K562 (cell line): ENCODE measurements around the gene PRSS22. TPM values are rescaled to one million over a fixed set of nuclear protein-coding genes. Genes with fewer than 3 reads are reported as not detected.

Experiments used
- ATAC-seq: fragments of 200-7000 bp; cut with Tn5 transposase; 3 replicates; pipeline ENCODE4 v1.9.1; 2020; ENCODE audit warnings: moderate library complexity
- BruUV-seq: library from RNA; stranded (reverse); fragments of 400-500 nt; replicated peaks from 2 replicates; lab custom pipeline; 2021; lab: Mats Ljungman, UMichigan
- CTCF ChIA-PET: fragments of 300-600 bp; formaldehyde crosslinking; extraction: SDS; loops from one replicate; lab custom pipeline; 2021; ENCODE audit warnings: low intra/inter-chr PET ratio; lab: Yijun Ruan, JAX
- POLR2A ChIA-PET: fragments of 300-600, 350-650 bp; sonication (Branson Sonifier 250); formaldehyde crosslinking; extraction: SDS; loops from one replicate; lab custom pipeline; 2021; ENCODE audit warnings: antibody characterized with exemption, inconsistent platforms; lab: Yijun Ruan, JAX
- DNase-seq, 4 experiments: peaks; one replicate each; pipeline versions ENCODE4 v3.0.0 to v3.0.0-alpha.2; 2011 to 2018; ENCODE audit warnings: low spot score in 3 of 4, mixed read lengths in 3 of 4; ENCODE audit errors: extremely low read depth in 1 of 4
- FAIRE-seq: peaks from 2 replicates; lab custom pipeline; 2011; peaks lifted over from hg19 to GRCh38; lab: Jason Lieb, UNC
- H2AFZ ChIP-seq: 2 replicates; pipeline ENCODE4 v1.6.0; 2011; ENCODE audit warnings: low read depth, low read length, control low read depth, inconsistent platforms
- H3K27ac ChIP-seq: fragments of 200-600 bp; 3 replicates; pipeline ENCODE4 v1.8.0; 2011; ENCODE audit warnings: low read depth, mild to moderate bottlenecking, control low read depth, inconsistent platforms, low read length, moderate library complexity, mixed read lengths; ENCODE audit errors: extremely low read depth
- H3K27me3 ChIP-seq, 2 experiments: fragments of 300-600 bp in 1 of 2; 2 replicates in 1 of 2; 3 replicates in 1 of 2; pipeline versions ENCODE4 v1.6.0 to v1.8.0; 2011; ENCODE audit warnings: inconsistent platforms in 2 of 2, low read length in 2 of 2, mild to moderate bottlenecking in 1 of 2, mixed read lengths in 1 of 2, moderate library complexity in 1 of 2; ENCODE audit not compliant: control insufficient read depth in 2 of 2, insufficient read depth in 2 of 2
- H3K36me3 ChIP-seq: fragments of 300-600 bp; 3 replicates; pipeline ENCODE4 v1.8.0; 2011; ENCODE audit warnings: mild to moderate bottlenecking, low read length, inconsistent platforms; ENCODE audit not compliant: control insufficient read depth, insufficient read depth
- H3K4me1 ChIP-seq, 2 experiments: fragments of 200-600 bp in 1 of 2; replicated peaks in 1 of 2; 2 replicates in 1 of 2; 3 replicates in 1 of 2; pipeline versions ENCODE4 v1.5.1 to v1.8.0; 2011; ENCODE audit warnings: inconsistent platforms in 2 of 2, low read length in 2 of 2, mild to moderate bottlenecking in 1 of 2, mixed read lengths in 1 of 2, moderate library complexity in 1 of 2; ENCODE audit not compliant: control insufficient read depth in 2 of 2, insufficient read depth in 2 of 2
- H3K4me2 ChIP-seq: 2 replicates; pipeline ENCODE4 v1.6.1; 2011; ENCODE audit warnings: low read length, control low read depth, inconsistent platforms, mixed read lengths; ENCODE audit not compliant: insufficient read depth
- H3K4me3 ChIP-seq: fragments of 200-600 bp; sonication (generic), shearing (Covaris generic); 2 replicates; pipeline ENCODE4 v1.5.1; 2016; ENCODE audit warnings: control low read depth, inconsistent platforms
- H3K79me2 ChIP-seq: fragments of 200-600 bp; 3 replicates; pipeline ENCODE4 v1.8.0; 2011; ENCODE audit warnings: low read length, inconsistent platforms; ENCODE audit not compliant: control insufficient read depth, insufficient read depth
- H3K9ac ChIP-seq, 2 experiments: 2 replicates each; pipeline versions ENCODE4 v1.6.0 to v1.6.1; 2011; ENCODE audit warnings: low read depth in 2 of 2, low read length in 2 of 2, control low read depth in 1 of 2, inconsistent platforms in 1 of 2, mild to moderate bottlenecking in 1 of 2, mixed read lengths in 1 of 2; ENCODE audit not compliant: insufficient read depth in 1 of 2
- H3K9me1 ChIP-seq: one replicate; pipeline ENCODE4 v1.6.0; 2011; ENCODE audit warnings: inconsistent platforms, mild to moderate bottlenecking, low read length, moderate library complexity; ENCODE audit not compliant: control insufficient read depth, insufficient read depth
- H3K9me3 ChIP-seq: replicated peaks from 2 replicates; pipeline ENCODE4 v1.5.1; 2011; ENCODE audit warnings: low read depth, low read length, inconsistent platforms; ENCODE audit not compliant: control insufficient read depth, insufficient read depth
- H4K20me1 ChIP-seq: replicated peaks from 2 replicates; pipeline ENCODE4 v1.6.1; 2011; ENCODE audit warnings: low read length, inconsistent platforms, mixed read lengths; ENCODE audit not compliant: control insufficient read depth, insufficient read depth
- ADNP ChIP-seq: fragments of 200-800 bp; sonication (Bioruptor generic); IDR thresholded peaks from 2 replicates; pipeline ENCODE4 v1.6.1; 2016; ENCODE audit warnings: missing genetic modification characterization, missing compliant biosample characterization
- BCOR ChIP-seq: fragments of 450-650 bp; IDR thresholded peaks from 2 replicates; pipeline ENCODE4 v1.6.1; 2016
- CEBPB ChIP-seq: fragments of 450-650 bp; IDR thresholded peaks from 2 replicates; pipeline ENCODE4 v1.6.1; 2016; ENCODE audit warnings: missing genetic modification characterization, missing compliant biosample characterization
- FIP1L1 ChIP-seq: fragments of 200-400 bp; formaldehyde crosslinking; IDR thresholded peaks from 2 replicates; pipeline ENCODE4 v1.6.1; 2018; ENCODE audit warnings: mild to moderate bottlenecking, low read depth, low read length; ENCODE audit not compliant: poor library complexity, severe bottlenecking
- HDAC6 ChIP-seq: IDR thresholded peaks from 2 replicates; pipeline ENCODE4 v1.6.1; 2012; ENCODE audit warnings: low read depth, mild to moderate bottlenecking, control low read depth, inconsistent platforms, low read length, moderate library complexity
- HOMEZ ChIP-seq: fragments of 250-450 bp; sonication (Bioruptor Pico); IDR thresholded peaks from 2 replicates; pipeline ENCODE4 v1.4.0; 2020; ENCODE audit warnings: mild to moderate bottlenecking, moderate library complexity
- KDM1A ChIP-seq, 2 experiments: fragments of 450-650 bp; IDR thresholded peaks; 2 replicates each; pipeline ENCODE4 v1.6.1; 2016; ENCODE audit warnings: mild to moderate bottlenecking in 2 of 2
- KLF6 ChIP-seq: fragments of 250-450 bp; sonication (Bioruptor Pico); IDR thresholded peaks from 2 replicates; pipeline ENCODE4 v1.4.0; 2020; ENCODE audit warnings: mild to moderate bottlenecking, moderate library complexity, borderline replicate concordance
- POLR2G ChIP-seq: fragments of 200-400 bp; formaldehyde crosslinking; IDR thresholded peaks from 2 replicates; pipeline ENCODE4 v1.6.1; 2017; ENCODE audit warnings: low read depth, mild to moderate bottlenecking, antibody characterized with exemption, low read length, moderate library complexity
- SIN3A ChIP-seq, 2 experiments: fragments of 150-350 bp in 1 of 2; IDR thresholded peaks; 2 replicates each; pipeline ENCODE4 v1.6.1; 2011 to 2016; ENCODE audit warnings: borderline replicate concordance in 2 of 2, low read depth in 2 of 2, low read length in 2 of 2, mild to moderate bottlenecking in 2 of 2, moderate library complexity in 2 of 2; ENCODE audit not compliant: control insufficient read depth in 1 of 2
- ZNF253 ChIP-seq: fragments of 250-450 bp; sonication (Bioruptor Pico); conservative IDR thresholded peaks from 2 replicates; pipeline ENCODE4 v1.6.1; 2021; ENCODE audit warnings: mild to moderate bottlenecking
- WGBS: fragments of 100-300 bp; shearing (Covaris generic); methylation state at CpG from one replicate; pipeline ENCODE4 v1.1.6; 2016; ENCODE audit warnings: low coverage, mixed read lengths; ENCODE audit not compliant: insufficient coverage; ENCODE audit errors: missing lambda C conversion rate; 5-methylcytosine and 5-hydroxymethylcytosine counted together
- in situ Hi-C: fragments of 300-500 bp; cut with MboI; formaldehyde crosslinking; loops from 4 replicates; pipeline ENCODE4 v1.15.0; 2018; ENCODE audit warnings: inconsistent platforms, mixed read lengths
- intact Hi-C: fragments of 100-400 bp; cut with micrococcal nuclease; formaldehyde crosslinking; loops from 2 replicates; pipeline ENCODE4 v1.14.2; 2022
- polyA plus RNA-seq, 8 experiments: library from polyadenylated mRNA; depleted of rRNA in 4 of 8; stranded (reverse) in 5 of 8; unstranded in 3 of 8; fragments of >200 nt; fragmentation: Nextera tagmentation in 2 of 8; fragmentation: Illumina TruSeq in 1 of 8; extraction: Ambion mirVana in 2 of 8; extraction: Trizol in 1 of 8; gene quantifications; 2 replicates each; pipeline versions ENCODE4 v1.2.1 to v1.2.3, GENCODE V29; 2011 to 2014; ENCODE audit warnings: inconsistent platforms in 1 of 8, missing spikeins in 1 of 8
- total RNA-seq, 7 experiments: library from RNA; depleted of rRNA in 6 of 7; stranded (reverse); fragments of >200 nt in 6 of 7; fragmentation: Illumina TruSeq in 2 of 7; extraction: Trizol in 2 of 7; gene quantifications; 2 replicates each; pipeline versions ENCODE4 v1.2.1 to v1.2.3, GENCODE V29; 2011 to 2021; ENCODE audit warnings: low replicate concordance in 1 of 7

Gene PRSS22
- total and polyA plus RNA-seq, 9 of the 15 experiments (the other 6 are each of a cell fraction or from before 2014, with no cell fraction given), result 0.13 to 0.42 TPM; not detected in 7

DNA sequence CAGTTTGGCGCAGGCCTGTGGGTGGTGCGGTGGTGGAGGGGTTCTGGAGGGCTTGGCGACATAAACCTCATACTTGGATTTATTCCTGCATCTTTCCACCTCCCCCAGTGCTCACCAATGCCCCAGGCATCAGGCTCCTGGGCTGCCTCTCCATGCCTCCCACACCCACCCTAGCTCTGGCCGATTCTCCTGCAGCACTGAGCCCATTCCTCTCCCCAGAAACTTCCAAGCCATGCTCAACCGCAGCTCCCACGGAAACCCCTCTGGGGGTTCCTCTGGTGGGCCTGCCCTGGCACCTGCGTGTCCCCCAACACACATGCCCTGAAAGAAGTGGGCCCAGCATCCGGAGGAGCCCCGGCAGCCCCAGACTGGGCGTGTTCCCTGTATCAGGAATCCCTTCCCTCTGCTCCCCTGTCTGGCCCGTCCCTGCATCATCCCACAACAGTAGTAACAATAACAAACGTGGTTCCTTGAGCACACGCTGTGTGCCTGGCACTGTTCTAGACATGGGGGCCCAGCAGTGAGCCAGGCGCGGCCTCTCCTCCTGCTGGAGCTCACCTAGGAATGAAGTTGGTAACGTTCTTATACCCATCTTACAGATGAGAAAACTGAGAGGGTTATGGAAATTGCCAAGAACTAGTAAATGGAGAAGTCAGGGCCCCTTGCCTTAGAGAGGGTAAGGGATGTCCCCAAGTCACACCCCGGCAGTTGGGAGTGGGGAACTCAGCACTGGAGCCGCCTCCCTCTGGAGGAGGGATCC lies 38.6 kb downstream of the PRSS22 start:
- in situ Hi-C loops, result no loop called here
- H3K36me3 ChIP-seq, result peaks cover 32% of the 10 kb centered on the region; the same call in 2 of the 3 replicates
- no peaks in the 10 kb centered on the region for H3K9me1 ChIP-seq
- peaks cover 8 to 57% of the 10 kb centered on the region in 2 experiments; a peak in 4 of 5 replicates for H3K4me1 ChIP-seq
- FAIRE-seq, result no peak
- no peaks in the 10 kb centered on the region for H3K9me3 ChIP-seq
- H3K9ac ChIP-seq, result peak overlapping the region in 1 of 2 experiments; percentile 99; a peak in 2 of 4 replicates
- H3K4me2 ChIP-seq, result no peak overlapping the region
- CTCF ChIA-PET, result no interaction called here
- TF ChIP-seq CEBPB (tag) (no peak), KLF6 (CRISPR knock-in tag) (no peak), BCOR (peak; percentile 38; the same call in 1 of the 2 replicates), SIN3A (IDR thresholded peaks at IDR 0.05; ENCODE audit: borderline replicate concordance in 2 of 2, control insufficient read depth in 1 of 2, low read depth in 2 of 2, low read length in 2 of 2) (no peak), POLR2G (0 out of 2 replicates have a peak, but pooled peaks have one; percentile 24), KDM1A (IDR thresholded peaks at IDR 0.05) (peak in 1 of 2 experiments; percentile 58; a peak in 2 of 4 replicates), ADNP (tag) (peak; percentile 62), HOMEZ (CRISPR knock-in tag) (no peak), FIP1L1 (no peak), HDAC6 (no peak), ZNF253 (CRISPR knock-in tag) (no peak)
- TF ChIP-seq, all 486 proteins: peak for 4
- H3K27ac ChIP-seq, result no peak overlapping the region
- H4K20me1 ChIP-seq, result no peaks in the 10 kb centered on the region
- POLR2A ChIA-PET, result interaction anchor here (0.6 to 1.2 kb wide), 2 partner anchors 137 to 1874 kb away, joined by 3 to 4 read pairs; partner anchors contain the start of genes KCTD5 and NUDT16L1
- peaks cover 28% of the 10 kb centered on the region for H3K79me2 ChIP-seq
- intact Hi-C loops, result loop anchor here (5.0 kb wide), 1 partner anchor 42 kb away; the partner anchor contains the start of gene ELOB
- H3K27me3 ChIP-seq, result no peaks in the 10 kb centered on the region
- ATAC-seq (no peak), DNase-seq (no peak)
- H3K4me3 ChIP-seq, result no peak overlapping the region
- WGBS, result 89% methylated on average over 18 of the region's 18 CpGs
- no peak overlapping the region for H2AFZ ChIP-seq
- BruUV-seq, result no TSS peak
